Right lung (tissue), 5 donors: ENCODE results near the gene MFSD8. TPM values are rescaled to one million over a fixed set of nuclear protein-coding genes. Genes with fewer than 3 reads are reported as not detected.
"Not testable (repeated sequence)": the region's sequence is repeated elsewhere in the genome, so short reads cannot be mapped to it uniquely, and the experiment has no call there.

Experiments
- DNase-seq, 2 donors: peaks; one replicate each; pipeline ENCODE4 v3.0.0-alpha.2; 2013
- polyA plus RNA-seq, 5 donors: library from polyadenylated mRNA; unstranded; fragments of 120-200 nt; gene quantifications; one replicate each; pipeline versions ENCODE4 v1.2.1 to v1.2.3, GENCODE V29; 2013; ENCODE audit warnings: inconsistent platforms in 1 of 5, low replicate concordance in 1 of 5; ENCODE audit not compliant: insufficient read length in 5 of 5, insufficient read depth in 1 of 5

The MFSD8 gene
- polyA plus RNA-seq, 5 donors: 25.2 to 40.6 (median 28.2) TPM

DNA sequence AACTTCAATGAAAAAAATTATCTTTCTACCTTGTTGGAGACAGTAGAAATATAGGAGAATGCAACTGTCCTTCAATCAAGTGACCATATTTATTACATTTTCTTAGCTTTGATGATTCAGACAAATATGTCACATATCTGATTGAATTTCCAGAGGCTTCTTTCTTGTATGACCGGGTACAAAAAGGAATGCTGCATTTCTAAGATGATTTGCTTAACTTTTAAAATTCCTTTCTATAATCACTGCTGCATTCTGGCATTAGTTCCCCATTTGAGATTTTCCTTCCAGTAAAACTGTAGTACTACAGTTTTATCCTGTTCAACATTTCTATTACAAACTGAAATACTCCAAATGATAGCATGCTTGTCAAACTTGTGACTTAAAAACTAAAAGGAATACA lies 5.2 kb downstream of the MFSD8 start:
- DNase-seq: no peak

DNA sequence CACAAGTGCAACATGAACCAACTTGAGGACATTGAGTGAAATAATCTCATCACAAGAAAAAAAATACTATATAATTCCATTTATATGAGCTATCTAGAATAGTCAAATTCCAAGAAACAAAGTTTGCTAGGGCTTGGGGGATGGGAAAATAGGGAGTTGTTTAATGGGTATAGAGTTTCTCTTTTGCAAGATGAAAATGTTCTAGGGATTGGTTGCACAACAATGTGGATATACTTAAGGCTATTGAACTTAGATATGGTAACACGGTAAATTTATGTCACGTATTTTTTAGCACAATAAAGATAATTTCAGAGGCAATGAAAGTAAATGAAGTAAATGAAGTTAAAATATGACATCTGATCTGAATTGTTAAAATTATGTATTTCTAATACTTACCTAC lies 7.9 kb downstream of the MFSD8 start:
- DNase-seq: no peak

DNA sequence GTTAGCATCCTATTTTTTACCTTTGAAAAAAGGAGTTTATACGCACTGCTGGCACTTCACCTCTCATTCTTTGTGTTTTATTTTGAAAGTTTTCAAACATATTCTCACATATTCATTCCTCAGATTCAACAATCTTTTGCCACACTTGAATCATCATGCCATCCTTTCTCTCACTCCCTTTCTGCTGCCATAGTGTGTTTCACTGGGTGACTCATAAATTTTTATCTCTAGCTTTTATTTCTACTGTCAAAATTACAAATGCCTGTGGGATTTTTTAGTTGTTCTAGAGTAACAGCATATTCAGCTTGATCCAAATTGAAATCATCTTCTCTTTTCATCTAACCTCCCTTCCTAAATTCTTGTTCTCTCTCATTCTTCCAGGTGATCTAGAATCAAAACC lies 28.0 kb downstream of the MFSD8 start:
- DNase-seq: no peak

DNA sequence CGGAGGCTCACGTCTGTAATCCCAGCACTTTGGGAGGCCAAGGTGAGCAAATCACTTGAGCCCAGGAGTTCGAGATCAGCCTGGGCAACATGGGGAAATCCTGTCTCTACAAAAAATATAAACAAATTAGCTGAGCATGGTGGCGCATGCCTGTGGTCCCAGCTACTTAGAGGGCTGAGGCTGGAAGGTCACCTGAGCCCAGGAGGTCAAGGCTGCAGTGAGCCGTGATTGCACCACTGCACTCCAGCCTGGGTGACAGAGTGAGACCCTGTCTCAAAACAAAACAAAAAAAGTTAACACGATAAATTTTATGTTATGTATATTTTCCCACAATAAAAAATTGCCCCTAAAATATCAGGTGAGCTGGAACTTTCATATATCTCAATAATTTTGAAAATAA lies 33.1 kb downstream of the MFSD8 start:
- DNase-seq: not testable (repeated sequence)

DNA sequence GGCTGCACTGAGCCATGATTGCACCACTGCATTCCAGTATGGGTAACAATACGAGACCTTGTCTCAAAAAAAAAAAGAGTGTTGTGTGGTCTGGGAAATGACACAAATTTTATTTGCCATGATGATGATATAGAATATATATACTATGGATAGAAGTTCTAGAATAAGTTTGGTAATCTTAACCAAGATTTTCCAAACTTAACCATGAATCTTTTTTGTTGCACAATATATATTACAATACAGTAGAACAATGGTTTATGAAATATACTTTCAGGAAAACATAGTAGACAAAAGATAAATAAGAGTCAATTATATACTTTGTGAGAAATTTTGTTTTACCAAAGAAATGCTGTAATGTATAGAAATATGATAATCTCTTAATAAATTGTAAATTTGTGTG lies 34.8 kb downstream of the MFSD8 start:
- DNase-seq: no peak

DNA sequence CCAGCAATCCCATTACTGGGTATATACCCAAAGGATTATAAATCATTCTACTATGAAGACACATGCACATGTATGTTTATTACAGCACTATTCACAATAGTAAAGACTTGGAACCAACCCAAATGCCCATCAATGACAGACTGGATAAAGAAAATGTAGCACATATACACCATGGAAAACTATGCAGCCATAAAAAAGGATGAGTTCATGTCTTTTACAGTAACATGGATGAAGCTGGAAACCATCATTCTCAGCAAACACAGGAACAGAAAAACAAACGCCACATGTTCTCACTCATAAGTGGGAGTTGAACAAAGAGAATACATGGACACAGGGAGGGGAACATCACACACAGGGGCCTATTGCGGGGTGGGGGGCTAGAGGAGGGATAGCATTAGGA lies 39.3 kb downstream of the MFSD8 start:
- not testable (repeated sequence) for DNase-seq

DNA sequence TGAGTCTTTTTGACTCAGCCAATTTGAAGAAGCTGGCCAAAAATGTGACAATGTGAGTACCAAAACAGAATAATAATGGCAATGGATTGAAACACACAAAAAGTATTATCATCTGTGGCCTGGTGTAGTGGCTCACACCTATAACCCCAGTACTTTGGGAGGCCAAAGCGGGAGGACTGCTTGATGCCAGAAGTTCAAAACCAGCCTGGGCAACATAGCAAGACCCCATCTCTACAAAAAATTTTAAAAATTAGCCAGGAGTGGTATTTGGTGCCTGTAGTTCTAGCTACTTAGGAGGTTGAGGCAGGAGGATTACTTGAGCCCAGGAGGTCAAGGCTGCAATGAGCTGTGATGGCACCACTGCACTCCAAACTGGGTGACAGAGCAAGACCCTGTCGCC lies 42.7 kb downstream of the MFSD8 start:
- no peak for DNase-seq

DNA sequence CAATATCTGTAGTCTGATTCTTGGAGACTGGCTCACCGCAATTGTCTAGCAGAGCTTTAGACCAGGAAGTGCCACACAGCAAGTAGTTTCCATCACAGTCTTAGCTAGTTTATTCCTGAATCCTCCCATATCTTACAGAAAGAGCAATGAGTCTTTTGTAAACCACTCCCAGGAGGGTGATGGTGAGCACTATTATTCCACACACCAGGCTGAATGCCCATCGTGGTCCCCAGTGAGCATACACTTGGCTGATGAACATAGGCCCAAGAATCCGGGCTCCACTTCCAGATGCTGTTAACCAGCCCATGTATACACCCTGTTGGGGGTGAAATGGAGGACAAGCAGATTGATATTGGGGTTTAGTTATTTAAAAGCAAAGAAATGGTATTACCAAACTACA lies 44.5 kb downstream of the MFSD8 start:
- no peak for DNase-seq

DNA sequence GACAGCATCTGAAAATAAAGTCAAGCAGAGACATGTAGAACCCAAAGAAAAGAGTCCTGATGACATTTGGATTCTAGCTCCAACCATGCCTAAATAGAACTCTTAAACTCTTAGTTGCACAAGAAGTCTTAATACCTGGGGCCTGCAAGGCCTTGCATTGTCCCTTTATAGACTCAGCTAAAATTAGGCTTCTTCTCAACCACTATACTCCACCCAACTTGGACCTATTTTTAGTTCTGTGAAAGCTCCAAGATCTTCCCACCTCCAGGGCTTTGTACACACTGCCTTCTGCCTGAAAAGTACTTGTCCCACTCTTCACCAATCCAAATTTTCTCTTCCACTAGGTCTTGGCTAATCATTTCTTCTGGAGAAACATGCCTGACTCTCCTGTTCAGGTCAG lies 47.8 kb downstream of the MFSD8 start:
- DNase-seq: no peak

DNA sequence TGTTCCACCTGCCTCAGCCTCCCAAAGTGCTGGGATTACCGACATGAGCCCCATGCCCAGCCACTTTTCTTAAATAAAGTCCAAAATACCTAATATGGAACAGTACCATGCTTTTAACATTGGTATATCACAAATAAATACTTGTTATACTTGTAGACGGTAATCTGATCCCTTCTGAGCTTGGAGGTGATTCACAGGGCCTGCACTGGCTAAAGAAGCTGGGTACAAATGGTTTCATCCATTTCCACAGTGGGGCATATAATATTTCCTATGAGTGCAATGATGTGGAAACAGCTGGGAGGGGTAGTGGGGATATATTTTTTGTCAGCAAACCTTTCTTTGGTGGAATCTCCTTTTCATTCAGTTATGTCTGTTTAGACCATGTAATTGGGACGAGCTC lies 48.5 kb downstream of the MFSD8 start:
- DNase-seq: no peak

DNA sequence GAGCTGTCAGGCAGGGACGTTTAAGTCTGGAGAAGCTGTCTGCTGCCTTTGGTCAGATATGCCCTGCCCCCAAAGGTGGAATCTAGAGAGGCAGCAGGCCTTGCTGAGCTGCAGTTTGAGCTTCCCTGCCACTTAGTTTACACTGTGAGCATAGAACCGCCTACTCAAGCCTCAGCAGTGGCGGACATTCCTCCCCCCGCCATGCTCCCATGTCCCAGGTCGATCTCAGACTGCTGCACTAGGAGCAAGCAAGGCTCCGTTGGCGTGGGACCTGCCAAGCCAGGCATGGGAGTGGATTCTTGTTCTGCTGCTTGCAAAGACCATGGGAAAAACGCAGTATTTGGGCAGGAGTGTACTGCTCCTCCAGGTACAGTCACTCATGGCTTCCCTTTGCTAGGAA lies 59.9 kb downstream of the MFSD8 start:
- no peak for DNase-seq

DNA sequence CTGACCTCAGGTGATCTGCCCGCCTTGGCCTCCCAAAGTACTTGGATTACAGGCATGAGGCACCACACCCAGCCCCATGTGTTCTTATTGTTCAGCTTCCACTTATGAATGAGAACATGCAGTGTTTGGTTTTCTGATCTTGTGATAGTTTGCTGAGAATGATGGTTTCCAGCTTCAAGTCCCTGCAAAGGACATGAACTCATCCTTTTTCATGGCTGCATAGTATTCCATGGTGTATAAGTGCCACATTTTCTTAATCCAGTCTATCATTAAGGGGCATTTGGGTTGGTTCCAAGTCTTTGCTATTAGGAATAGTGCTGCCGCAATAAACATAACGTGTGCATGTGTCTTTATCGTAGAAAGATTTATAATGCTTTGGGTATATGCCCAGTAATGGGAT lies 65.3 kb downstream of the MFSD8 start:
- not testable (repeated sequence) for DNase-seq

DNA sequence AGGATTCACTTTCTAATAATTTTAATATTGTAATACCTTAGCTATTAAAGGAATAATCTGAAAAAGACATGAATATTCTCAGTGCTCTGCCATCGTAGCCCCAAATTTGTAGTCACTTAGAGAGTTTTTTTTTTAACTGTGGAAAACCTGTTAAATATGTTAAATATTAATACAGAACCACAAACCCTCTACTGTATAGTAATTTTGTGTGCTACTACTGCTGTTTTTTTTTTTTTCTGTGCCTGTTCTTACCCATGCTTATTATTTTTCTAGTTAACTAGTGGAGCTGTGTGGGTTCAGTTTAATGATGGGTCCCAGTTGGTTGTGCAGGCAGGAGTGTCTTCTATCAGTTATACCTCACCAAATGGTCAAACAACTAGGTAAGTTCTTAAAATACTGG lies 68.4 kb downstream of the MFSD8 start:
- no peak for DNase-seq

DNA sequence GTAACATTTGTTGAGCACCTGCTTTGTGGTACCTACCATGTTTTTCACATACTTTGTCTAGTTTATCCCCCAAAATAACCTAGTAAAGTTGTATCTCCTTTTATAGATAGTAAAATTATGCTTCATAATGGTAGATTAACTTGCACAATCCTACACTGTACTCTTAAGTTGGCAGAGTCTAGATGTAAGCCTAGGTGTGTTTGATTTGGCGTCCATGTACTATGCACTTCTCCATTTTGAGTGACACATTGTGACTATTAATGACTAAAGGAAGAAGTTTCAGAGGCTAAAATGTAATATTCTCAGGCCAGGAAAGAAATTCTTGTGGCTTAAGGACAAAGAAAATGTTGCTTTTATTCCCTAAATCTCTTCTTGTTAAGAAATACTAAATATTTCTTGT lies 68.9 kb downstream of the MFSD8 start:
- DNase-seq: no peak

DNA sequence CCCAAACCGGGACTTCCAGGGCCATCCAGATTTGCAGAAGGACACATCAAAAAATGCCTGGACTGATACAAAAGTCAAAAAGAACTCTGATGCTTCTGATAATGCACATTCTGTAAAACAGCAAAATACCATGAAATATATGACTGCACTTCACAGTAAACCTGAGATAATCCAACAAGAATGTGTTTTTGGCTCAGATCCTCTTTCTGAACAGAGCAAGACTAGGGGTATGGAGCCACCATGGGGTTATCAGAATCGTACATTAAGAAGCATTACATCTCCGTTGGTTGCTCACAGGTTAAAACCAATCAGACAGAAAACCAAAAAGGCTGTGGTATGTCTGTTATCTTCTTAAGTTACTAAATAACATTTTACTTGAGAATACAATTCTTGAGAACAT lies 75.1 kb downstream of the MFSD8 start:
- no peak for DNase-seq

DNA sequence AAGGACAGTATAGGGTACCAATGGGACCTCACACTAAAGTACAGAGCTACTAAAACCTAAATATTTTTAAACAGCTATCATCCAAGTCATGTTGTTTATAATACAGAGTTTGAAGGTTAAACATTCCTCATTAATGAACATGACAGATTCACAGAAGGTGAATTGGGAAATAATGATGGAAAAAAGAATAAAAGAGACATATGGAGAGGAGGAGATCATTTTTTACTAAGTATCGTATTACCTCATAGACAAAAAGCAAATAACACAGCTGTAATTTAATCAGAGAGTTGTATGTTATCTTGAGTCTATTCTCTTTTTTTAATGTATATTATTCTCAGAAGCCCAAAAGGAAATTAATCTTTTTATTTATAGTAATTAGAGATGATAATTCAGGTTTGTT lies 76.4 kb downstream of the MFSD8 start:
- DNase-seq: no peak

DNA sequence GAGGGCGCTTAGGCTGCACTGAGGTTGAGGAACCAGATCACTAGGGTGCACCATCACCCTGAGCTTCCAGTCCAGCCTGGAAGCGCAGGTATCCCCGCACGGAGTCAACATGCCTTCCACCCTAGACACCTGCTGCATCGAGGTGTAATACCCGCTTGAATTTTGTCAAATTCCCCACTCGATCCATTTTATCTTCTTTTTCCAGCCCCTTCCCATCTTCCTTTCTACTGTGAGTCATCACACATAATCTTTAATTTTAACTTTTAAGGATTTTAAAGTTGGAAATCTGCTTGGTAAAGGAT lies 83.5 kb downstream of the MFSD8 start:
- no peak for DNase-seq

DNA sequence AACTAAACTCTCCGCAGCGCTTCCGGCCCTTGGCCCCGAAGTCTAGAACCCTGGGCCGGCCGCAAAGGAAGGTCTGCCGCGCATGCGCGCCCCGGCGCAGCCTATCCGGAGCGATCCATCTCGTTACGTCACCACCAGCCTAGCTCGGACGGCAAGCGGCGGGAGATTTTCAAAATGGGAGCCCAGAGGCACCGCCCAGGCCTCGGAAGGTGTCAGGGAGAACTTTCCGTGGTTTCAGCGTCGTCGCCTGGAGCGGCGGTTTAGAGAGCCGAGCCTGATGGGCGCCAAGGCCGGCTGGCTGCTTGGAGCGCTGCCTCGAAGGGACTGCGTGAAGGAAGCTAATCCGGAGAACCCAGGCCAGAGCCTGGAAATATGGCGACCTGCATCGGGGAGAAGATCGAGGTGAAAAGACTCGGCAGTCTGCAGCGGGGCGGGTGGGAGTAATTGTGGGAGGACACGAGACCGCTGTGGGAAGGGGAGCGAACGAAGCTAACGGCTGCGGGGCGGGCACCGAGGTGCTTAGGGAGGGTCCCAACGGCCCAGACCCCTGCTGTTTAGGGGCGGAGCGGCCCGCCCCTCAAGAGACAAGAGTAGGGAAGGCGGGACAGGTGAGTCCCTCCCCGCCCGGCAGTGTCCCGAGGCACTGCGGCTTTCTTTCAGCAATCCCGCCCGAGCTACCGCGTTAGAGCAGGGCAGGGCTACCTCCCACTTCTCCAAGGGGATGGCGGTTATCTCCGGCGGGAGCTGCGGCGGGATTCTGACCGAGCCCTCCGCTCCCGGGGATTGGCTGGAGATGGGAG lies 84.0 kb downstream of the MFSD8 start, which contains the start of gene PLK4:
PLK4 (plus strand) TSS at position 131 of the 800 bp plus-strand sequence; CDS start at position 373, 242 bp downstream.
- DNase-seq: peak; percentile 97 to 98

DNA sequence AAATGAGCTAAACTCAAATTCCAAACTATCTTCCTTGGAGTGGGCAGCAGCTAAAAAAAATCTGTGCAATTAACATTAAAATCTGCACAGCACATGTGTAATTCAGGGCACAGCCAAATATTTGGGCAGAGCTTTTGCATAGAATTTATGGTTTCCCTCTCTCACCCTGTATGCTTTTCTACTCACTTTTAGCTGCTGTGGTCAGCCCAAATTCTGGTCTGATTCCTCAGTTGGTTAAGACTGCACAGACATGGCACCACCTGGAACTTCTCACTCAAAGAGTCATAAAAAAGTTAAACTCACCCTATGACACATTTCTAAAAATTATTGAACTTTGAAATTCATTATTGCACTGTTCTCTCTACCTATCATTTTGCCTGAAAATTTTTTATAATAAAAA lies 89.2 kb downstream of the MFSD8 start:
- no peak for DNase-seq

DNA sequence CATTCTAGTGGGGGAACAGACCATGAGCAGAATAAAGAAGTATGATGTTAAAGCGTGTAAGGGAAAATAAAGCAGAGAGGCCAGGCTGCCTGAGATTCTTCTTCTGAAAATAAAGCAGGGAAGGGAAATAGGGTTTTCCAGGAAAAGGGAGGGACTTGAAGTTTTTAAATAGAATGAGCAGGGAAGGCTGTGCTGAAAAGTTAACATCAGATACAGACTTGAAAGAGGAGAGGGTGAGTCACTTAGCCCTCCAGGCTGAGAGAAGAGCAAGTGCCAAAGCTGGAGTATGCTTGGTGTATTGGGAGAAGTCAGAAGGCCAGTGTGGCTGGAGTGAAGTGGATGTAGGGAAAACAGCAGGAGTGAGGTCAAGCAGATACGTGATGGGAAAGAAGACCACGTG lies 94.3 kb downstream of the MFSD8 start:
- no peak for DNase-seq

DNA sequence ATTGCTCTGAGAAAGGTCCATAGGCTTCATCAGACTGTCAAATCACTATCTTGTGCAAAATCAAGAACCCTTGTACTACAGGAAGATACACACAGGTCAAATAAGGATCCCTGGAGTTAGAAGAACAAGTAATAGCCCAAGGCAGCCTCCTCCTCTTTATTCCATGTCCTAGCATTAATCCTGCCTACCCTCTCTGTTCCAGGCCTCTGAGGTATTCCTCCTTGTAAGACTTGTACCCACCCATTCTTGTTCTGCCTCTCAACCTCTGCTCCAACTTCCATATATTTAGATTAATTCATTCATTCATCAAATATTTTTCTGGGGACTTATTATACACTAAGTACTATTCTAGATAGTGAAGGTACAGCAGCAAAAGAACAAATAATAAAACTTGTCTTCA lies 94.7 kb downstream of the MFSD8 start:
- DNase-seq: no peak

DNA sequence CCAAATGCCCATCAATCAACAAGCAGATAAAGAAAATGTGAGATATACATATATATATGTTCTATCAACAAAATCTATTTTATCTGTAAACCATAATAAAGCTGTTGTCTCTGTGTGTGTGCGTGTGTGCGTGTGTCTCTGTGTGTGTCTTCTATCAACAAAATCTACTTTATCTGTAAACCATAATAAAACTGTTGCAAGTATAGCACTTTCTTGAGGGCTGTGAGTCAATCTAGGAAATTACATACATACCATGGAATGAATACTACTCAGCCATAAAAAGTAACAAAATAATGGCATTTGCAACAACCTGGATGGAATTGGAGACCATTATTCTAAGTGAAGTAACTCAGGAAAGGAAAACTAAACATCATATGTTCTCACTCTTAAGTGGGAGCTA lies 96.8 kb downstream of the MFSD8 start:
- DNase-seq: no peak
